NCI-H2107 treated with DMSO at 0.1 percent for 48 hours (cell line): Measurements from ENCODE around the gene DSC1.

ENCODE experiments used
- DNase-seq: peaks from one replicate; lab custom pipeline; 2025; ENCODE audit not compliant: unreplicated experiment; lab: John Stamatoyannopoulos, UW

The DSC1 gene, protein sequence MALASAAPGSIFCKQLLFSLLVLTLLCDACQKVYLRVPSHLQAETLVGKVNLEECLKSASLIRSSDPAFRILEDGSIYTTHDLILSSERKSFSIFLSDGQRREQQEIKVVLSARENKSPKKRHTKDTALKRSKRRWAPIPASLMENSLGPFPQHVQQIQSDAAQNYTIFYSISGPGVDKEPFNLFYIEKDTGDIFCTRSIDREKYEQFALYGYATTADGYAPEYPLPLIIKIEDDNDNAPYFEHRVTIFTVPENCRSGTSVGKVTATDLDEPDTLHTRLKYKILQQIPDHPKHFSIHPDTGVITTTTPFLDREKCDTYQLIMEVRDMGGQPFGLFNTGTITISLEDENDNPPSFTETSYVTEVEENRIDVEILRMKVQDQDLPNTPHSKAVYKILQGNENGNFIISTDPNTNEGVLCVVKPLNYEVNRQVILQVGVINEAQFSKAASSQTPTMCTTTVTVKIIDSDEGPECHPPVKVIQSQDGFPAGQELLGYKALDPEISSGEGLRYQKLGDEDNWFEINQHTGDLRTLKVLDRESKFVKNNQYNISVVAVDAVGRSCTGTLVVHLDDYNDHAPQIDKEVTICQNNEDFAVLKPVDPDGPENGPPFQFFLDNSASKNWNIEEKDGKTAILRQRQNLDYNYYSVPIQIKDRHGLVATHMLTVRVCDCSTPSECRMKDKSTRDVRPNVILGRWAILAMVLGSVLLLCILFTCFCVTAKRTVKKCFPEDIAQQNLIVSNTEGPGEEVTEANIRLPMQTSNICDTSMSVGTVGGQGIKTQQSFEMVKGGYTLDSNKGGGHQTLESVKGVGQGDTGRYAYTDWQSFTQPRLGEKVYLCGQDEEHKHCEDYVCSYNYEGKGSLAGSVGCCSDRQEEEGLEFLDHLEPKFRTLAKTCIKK

DNA sequence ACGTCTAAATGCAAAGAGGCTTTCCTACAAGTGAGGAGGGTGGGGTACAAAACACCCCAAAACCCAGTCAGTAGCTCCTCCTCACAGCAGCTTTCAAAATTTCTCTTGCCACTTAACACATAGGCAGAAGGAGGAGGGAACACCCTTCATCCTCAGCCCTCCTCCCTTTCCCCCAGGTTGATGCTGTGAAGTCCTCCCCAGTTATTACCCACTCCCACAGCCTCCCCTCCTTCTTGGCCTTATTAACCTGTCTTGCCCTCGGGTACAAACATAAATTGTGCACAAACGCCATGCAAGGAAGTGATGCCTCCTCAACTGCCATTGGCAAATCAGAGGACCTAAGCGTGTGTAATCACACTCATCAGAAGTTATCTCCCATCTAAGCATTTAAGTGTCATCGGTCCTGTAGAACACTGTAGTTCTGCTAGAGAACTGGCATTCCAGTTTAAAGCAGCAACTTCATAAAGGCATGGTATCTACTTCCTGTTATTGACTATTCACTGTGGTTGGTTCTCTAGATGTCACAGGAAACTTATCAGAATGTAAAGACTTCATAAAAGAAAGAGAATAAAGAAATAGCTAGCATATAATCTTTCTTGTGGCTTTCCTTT is at the start of gene DSC1:
DSC1 (minus strand) TSS at position 32 of the 611 bp plus-strand sequence. CDS start 262 bp downstream, outside the sequence.
- no peak for DNase-seq

DNA sequence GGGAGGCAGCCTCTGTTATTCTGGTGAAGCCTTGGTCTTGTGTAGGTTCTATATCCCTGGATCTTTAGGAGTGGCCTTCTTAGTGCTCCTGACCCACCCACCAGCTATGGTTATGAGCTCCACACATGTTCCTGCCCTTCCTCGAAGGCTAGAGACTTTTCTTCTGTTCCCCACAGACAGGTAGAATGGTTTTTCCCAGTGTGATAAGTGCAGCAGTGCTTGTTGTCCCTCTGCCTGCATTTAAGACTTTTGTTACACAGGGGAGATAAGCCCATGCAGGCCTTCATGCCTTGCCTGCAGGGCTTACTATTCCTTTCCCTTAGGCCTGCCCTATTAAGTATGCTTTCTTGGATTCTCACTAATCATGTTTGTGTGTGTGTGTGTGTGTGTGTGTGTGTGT is 48.4 kb upstream of the DSC1 start:
- DNase-seq: no peak

DNA sequence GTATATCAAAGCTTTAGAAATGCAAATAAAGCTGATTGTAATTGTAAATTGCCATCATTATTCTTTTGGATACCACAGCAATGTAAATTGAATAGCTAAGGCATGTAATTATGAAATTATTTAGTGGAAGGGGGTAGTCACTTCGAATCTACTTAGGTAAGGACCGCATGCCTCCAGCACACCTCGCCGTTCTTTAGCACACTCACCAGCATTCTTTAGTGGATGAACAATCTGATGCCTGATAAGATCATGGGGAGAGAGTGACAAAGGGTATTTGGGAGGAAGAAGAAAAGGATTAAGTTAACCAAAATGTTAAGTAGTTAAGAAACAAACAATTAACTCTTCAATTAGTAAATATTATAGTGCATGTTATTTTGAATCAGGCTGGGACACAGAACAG is 46.4 kb upstream of the DSC1 start:
- no peak for DNase-seq

DNA sequence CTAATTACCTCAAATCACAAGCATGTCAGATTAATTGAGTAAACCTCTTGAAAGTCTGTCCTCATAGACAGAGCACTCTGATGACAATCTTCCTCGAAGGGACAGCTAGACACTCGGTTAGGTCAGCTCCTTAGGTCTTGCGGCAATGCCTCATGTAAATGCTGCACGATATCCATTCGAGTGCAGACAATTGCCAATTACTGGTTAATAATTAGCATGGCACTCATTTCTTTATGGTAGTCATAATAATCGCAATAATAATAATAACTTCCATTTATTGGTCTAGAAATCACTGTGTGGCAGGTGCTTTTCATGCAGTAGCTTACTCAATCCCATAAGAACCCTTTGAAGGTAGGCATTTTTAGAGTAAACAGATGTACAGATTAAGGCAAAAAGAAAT is 44.7 kb upstream of the DSC1 start:
- no peak for DNase-seq

DNA sequence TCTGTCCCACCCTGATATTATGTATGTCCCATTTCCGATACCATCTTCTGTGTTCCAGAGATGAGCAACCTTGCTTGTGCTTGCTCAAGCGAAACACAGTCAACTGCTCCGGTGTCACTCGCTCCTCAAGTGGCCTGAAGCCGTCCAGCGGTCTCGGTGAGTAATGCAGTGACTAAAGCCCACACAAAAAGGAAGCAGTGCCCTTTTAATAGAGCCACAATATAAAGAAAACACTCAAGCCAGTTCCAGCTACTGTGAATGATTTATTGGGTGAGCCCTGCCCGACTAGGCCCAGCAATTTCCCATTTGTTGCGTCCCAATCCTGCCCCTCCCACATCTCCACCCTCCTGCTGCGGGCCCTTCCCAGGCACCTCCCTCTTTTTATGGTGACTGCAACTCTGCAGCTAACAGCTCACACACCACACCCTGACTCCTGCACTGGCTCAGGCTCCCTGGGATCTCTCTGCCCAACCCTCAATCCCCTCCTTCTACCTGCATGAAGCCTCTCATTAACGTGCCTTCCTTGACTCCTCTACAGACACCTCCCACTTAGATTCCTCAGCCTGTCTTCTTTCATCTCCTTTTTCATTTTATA is 44.2 kb upstream of the DSC1 start:
- peak; percentile 0 for DNase-seq

DNA sequence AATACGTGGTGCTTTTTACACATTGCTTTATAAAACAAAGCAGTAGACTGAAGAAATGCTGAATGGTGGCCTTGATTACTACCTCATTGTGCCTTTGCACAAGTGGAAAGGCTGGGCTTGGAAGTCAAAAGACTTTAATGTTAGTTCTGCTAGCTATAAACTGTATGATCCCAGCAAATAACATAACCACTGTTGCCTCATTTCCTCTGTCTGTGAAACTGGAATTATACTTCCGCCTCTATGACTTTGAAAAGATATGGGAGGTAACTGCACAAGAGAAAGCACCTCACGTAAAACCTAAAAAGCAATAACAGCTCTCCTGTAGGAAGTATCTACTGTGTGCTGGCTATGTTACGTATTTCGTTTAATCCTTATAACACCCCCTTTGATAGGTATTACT is 43.4 kb upstream of the DSC1 start:
- DNase-seq: no peak

DNA sequence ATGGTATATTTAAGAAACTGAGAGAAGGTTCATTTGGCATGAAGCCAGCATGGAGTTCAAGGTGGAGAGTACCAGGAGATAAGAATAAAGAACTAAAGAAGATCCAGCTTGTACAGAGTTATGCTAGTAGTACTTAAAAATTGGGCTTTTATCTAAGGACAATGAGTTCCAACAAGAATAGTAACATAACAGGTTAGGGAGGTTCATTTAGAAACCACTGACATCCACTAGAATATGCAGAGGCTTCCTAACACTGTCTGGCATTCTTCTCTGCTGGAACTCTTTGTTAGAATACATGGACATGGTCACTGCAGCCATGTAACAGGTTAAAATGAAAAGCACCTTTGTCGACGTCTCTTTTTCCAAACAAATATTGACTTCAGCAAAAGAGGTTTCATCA is 42.6 kb upstream of the DSC1 start:
- DNase-seq: no peak

DNA sequence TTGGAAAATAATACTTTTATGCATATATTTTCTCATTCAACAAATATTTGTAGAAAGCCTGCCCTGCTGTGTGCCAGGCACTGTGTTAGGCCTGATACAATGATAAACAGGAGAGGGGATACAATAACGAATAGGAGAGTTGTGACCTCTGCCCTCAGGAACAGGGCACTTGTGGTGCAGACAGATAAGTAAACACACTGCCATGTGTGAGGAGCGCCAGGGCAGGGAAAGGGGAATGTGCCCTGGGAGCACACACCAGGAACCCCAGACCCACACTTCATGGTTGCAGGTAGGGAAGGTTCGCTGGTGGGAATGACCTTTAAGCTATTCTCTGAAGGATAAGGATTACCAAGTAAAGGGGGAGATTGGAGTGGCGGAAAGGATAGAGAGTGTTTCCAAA is 42.2 kb upstream of the DSC1 start:
- DNase-seq: no peak

DNA sequence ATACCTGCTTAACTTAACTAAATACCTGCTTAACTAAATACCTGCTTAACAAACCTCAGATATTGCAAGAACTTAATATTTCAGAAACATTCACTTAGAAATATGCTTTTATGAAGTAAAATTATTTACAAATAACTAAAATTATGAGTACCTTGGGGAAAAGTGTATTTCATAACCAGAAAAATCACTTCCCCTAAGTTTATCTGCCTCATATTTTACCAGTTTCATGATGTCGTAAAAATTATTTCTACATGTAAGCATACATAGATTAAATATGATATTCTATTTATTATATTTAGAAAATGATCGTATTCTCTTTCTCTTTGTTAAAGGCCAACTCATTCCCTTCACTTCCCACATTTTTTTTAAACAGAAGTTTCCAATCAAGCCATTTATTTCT is 41.5 kb upstream of the DSC1 start:
- DNase-seq: no peak

DNA sequence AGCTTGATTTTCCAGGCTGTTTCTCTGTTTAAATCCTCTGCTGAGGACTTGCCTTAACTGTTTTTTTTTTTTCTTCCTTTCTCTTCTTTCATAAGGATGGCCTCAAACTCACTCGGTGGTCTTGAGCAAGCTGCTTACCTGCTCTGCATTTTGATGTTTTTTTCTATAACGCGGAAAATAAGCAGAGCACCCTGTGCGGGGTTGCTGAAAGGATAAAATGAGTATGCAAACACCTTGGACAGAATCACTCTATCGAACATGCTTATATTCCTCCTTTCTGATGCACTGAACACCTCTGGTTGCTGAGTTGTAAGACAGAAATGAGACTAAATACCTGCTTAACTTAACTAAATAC is 41.1 kb upstream of the DSC1 start:
- DNase-seq: no peak

DNA sequence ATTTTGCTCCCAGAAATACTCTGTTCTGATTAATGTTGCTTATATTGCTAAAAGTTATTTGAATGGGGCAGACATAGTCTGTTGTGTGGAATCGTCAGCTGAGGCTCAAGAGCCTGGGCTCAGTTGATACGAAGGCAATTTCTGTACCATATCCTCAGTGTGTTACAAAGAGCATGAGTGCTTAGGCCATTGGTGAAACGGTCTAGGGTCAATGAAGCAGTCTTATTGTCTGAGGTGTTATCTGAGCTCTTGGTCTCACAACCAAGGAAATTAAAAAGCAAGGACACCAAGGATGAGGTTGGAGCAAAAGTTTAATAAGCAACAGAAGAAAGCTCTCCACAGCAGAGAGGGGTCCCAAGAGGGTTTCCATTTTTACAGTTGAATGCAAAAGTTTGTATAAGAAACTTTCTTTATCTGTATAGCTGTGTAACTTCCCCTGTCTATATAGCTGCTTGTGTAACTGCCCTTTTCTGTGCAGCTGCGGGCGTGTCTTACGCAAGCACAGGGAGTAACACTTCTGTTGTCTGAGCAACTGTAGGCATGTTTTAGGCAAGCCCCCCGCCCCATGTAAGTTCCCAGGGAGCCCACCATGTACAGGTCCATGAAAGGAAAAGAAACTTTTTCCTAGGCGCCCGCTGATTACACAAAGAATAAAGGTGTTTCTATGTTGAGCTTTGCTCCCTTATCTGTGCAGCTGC is 40.6 kb upstream of the DSC1 start:
- no peak for DNase-seq

DNA sequence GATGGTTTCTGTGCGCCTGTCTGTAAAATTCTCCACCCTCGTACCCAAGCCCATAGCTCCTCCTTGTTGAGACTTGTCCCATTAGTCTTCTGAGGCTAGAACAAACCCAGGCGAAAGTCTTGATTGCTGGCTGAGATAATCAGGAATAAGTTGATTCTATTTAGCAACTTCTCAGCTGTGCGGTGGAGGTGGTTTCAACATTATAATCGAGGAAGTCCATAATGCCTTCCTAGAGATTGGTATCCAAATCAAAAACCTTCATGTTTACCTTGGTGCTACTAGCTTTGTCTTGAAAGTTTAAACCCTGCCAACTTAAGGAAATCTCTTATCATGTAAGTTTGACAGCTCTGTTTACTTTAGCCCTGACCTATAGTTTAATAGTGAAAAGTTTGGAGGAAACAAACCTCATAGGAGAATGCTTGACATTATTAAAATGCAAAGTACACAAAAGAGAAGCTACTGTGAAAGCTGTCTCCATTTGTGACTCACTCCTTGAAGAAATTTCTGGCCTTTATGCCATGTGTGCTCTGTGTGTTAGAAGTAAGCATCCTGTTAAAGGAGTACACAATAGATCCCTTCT is 36.6 kb upstream of the DSC1 start:
- no peak for DNase-seq

DNA sequence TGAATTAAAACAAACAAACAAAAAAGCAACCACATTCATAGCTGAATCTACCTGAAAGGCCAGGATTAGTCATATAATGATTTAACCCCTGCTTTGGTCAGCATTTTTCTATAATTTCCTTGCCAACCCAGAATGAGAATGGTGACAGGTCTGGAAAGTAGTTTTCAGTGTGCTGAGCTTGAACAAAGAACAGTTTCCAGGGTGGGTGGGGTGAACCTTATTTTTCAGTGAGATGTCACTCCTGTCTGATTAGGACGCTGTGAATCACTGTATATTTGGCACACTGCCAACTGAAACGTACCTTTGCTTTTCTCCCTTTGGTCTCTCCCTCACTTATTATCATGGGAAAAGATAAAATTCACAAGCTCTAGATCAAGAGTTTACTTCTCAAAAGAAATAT is 35.0 kb upstream of the DSC1 start:
- no peak for DNase-seq

DNA sequence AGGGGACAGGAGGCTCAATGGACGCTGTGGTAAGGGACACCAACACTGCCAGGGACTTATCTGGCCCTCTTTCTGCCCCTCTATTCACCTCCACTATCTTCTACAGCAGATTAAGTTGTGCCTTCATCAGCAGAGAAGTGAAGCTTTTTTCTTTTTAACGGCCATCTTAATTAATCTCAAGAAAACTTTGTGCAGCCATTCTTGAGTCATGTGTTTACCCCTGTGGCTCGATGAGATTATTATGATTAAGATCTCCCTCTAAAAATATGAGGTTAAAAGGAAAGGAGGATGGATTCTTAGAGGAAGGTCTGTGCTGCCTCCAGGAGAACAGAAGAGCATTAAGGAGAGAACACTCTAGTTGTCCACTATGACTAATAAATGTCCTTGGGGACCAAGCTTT is 32.4 kb upstream of the DSC1 start:
- no peak for DNase-seq

DNA sequence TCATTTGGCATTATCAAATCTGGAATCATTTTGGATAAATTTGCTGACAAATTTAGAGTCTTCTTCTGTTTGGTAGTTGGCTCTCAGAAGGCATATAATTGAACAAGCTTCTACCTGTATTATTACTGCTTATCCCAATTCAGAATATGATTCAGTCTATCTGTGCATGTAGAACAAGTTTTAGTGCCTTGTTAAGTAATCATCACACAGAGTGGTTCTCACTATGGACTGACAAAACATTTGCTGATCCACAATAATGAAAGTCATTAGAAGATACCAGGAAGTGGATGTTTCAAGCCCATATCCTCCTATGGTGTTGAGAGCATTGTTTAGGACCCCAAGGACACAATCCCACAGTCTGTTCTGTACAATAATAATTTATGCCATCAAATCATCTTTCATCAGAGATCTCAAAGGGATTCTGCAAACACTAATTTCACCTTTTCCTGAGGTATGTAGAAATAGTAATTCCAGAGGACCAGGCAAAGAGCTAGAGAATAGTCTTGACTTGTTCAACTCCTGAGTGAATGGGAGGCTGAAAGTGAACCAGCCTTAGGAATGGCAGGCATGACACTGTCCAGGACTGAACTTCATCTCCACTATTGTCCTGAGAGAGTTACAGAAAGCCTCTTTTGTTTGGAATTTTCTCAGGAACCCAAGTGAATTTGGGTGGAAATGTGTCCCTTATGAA is 29.6 kb upstream of the DSC1 start:
- no peak for DNase-seq

DNA sequence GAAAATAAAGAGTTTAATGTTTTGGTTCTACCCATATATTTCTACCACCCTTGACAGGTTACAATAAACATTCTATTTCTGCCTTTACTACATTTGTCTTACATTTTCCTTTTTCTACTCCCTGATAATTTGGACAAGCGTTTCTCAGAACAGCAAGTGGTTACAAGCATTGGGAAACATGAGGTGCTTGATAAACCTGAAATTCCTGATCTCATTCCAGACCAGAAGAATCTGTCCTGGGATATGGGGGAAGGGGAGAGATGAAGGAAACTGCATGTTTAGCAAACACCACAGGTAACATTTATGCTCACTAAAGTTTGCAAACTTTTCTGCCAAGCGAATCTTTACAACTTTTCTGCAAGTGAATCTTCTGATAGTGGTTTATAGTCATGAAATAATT is 28.3 kb upstream of the DSC1 start:
- no peak for DNase-seq

DNA sequence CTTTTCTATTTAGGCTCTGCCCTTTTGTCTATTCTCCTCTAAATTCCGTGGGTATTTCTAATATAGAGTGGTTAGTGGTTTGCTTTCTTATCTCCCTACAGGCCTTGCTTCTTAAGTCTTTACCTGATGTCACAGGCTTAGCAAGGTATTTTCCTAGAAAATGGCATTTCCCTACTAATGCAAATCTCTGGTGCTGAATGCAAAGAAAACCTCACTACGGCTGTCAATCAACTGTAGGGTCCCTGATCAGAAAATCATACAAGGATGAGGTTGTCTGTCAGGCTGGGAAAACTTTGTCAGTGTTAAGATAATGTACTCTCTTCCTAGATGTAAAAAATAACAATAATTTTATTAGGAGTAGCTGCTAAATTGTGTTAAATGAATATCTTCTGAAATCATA is 27.1 kb upstream of the DSC1 start:
- no peak for DNase-seq

DNA sequence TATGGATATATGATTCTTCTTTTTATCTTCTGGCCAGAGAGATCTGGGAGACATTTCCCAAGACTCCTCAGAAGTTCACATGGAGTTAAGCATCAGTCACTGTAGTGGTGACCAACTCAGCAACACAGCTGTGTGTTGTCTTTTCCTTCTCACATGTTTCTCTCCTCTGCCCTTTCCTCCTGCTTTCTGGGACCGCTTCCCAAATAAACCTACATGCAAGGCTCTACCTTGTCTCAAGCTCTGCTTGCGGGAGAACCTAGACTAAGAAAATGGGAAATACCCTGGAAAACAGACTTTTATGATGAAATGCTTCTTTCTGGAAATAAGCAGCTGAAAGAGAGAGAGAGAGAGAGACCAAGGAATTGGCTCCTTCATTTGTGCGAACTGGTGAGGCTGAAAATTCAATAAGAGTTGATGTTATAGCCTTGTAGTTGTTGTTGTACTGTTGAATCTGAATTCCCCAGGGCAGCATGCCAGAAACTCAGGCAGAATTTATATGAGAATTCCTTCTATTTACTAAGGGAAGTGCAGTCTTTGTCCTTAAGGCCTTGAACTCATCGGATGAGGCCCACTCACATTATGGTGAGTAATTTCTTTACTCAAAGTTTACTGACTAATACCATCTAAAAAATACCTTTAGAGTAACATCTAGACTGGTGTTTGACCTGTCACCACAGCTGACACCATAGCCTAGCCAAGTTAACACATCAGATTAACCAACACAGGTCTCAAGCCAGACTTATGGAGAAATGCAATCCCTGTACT is 22.7 kb upstream of the DSC1 start:
- DNase-seq: no peak

DNA sequence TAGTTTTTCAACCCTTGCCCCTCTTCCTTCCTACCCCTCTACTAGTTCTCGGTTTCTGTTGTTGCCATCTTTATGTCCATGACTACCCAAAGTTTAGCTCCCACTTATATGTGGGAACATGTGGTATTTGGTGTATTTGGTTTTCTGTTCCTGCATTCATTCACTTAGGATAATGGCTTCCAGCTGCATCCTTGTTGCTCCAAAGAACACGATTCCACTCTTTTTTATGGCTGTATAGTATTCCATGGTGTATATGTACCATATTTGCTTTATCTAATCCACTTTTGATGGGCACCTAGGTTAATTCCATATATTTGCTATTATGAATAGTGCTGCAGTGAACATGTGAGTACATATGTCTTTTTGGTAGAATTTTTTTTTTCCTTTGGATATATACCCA is 20.6 kb upstream of the DSC1 start:
- DNase-seq: no peak
